NCI-H460 (cell line): ENCODE measurements around the gene CC2D1A. TPM values are rescaled to one million over a fixed set of nuclear protein-coding genes. Genes with fewer than 3 reads are reported as not detected.

ENCODE experiments used
- DNase-seq: peaks from one replicate; pipeline ENCODE4 v3.0.0-alpha.2; 2016; ENCODE audit warnings: low read depth; ENCODE audit errors: extremely low read depth
- small RNA-seq, 2 experiments: library from RNA; depleted of rRNA; stranded (forward); fragments of <200 nt; gene quantifications; one replicate each; pipeline ENCODE3, GENCODE V24; 2014
- total RNA-seq: library from RNA; depleted of rRNA; stranded (reverse); fragments of >200 nt; shearing (Covaris generic); gene quantifications from 2 replicates; pipeline ENCODE4 v1.2.3, GENCODE V29; 2014; rRNA removed

The CC2D1A gene
- total RNA-seq, 1 experiment from 2014 or later: 13.8 TPM

DNA sequence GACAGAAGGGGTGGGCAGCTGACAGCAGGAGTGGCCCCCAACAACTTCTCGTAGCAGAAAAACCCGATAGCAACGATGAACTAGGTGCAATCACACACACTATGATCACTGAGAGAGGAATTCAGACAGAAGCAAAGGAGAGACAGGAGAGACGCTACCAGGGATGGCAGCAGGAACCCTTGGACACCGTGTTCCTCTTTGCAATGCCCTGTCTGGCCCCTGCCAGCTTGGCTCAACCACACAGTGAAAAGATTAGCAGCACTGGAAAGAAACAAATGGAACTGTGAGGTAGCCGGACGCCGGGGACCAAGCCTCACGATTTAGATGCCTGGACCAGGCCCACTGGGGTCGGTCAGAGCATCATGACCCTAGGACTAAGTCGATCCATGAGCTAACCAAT, 69.9 kb downstream of the CC2D1A start:
- DNase-seq: no peak

DNA sequence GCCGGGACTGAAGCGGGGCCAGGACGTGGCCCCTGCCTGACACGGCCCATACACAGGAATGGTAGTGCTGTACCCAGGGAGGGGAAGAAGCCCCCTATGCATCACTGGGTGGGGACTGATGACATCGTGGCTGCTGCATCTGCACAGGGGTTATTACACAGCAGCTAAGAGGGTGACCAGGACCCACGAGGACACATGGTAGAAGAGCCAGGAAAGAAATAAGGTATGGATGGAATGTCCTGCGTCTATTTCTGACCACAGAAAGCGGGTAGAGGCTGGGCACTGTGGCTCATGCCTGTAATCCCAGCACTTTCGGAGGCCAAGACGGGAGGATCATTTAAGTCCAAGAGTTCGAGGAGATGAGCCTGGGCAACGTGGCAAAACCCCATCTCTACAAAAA, 70.4 kb downstream of the CC2D1A start:
- no peak for DNase-seq

DNA sequence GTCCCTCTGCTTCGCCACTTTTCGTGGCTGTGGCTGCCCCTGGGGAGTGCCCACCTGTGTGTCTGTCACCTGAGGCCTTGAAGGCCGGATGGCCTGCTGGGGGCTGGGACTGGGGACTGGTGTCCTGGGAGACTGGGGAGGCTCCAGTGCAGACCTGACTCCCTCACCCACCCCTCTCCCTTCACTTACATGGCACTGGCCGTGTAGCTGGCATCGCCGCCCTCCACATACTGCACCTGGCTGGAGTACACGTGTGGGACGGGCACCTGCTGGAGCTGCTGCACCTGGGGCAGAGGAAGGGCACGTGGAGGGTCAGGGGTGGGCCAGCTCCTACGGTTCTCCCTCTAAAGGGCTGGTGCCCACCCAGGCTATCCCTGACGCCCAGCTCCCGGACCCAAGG, 71.8 kb downstream of the CC2D1A start:
- DNase-seq: no peak

DNA sequence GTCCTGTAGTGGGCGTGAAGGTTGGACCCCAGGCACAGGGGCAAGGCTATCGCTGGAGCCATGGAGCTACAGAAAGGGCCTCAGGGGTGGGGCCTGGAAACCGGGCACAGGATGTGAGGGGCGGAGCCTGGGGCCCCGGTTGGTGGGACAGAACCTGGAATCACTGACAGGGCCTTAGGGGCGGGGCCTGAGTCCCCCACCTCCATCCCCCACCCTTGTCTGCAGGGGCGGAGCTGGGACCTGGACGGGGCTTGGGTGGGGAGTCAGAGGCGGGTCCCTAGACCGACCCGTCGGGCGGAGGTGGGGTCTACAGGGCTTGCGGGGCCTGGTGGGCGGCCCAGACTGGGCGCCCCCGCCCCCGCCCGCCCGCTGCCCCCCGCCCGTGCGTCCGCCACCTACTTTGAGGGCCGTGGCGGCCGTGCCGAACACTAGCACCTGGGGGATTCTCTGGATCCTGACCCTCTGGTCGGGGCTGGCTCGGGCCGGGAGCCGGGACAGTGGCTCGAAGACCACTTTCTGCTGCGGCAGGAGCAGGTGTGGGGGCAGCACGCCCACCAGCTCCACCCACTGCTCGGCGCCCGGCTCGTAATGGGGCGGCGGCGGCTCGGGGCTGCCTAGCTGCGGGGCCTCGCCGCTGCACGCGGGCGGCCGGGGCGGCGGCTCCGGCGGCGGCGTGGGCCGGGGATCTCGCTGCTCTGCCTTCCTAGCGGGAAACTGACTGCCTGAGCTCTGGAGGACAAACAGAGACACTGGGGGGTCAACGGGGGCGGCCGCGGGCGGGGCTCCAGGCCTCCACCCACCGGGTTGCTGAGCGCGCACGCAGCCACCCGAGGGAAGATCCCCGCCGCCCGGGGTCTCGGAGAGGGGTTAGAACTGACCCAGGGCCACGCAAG, 72.6 kb downstream of the CC2D1A start:
- DNase-seq: no peak

DNA sequence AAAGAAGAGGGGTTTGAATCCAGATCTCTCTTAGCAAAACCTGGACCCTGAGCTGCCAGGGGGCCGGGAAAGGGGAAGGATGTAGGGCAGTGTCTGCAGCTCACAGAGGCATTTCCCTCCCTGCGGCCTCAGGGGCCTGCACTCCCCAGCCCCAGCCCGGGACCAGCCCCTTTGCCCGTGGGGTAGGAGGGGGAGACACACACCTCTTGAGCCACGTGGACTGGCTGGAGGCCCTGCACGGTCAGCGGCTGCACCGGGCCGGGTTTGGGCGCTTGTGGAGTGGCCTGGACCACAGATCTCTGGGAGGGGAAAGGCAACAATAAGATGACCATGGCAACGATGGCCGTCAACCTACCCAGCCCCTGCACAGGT, 73.2 kb downstream of the CC2D1A start:
- DNase-seq: no peak

DNA sequence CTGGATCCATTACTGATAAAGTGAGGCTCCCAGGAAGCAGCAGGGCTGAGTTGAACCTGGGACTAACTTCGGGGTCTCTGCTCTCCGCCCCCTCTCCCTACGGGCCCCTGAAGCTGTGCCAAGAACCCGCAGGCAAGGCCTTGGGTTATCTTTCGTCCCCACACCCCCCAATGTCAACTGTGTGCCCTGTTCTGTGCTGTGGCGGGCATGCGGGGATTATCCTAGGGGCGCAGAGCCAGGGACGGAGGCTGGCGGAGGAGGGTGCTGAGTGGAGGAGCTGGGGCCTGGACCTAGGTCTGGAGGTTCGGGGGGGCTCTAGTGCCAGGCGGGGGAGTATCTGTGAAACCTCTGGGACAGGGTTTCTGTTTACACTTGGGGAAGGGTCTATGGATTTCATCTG, 73.7 kb downstream of the CC2D1A start:
- no peak for DNase-seq

DNA sequence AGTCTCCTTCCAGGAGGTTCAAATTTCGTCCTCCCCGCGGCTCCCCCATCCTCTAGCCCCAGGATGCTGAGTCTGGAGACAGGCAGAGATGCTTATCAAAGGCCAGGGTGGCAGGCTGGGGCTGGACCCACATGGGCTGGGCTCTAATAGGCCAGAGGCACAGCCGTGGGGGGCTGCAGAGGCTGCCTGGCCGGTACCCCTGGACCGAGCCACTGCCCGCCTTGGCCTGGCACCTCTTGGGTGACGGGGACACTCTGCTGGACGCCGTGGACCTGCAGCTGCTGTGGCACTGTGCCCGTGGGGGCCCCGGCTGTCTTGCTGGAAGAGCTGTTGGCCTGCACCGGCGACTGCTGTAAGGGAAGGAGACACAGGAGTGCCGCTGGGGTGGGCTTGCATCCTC, 74.3 kb downstream of the CC2D1A start:
- no peak for DNase-seq

Small RNA genes within 50 kb of the gene (small RNA-seq; reads per million reads assigned to genes)
- gene MIR181C: 1.0 to 25.6 reads per million in 2 experiments
- 0.52 to 13.6 reads per million in 2 experiments for gene MIR181D

Other genes starting within 250 kb of the CC2D1A start
- gene MRI1, start 141.7 kb upstream of the CC2D1A start, total RNA-seq: 19.1 and 20.2 TPM in 2 replicates
- 87.5 and 121 TPM in 2 replicates for gene C19orf53, start 131.7 kb upstream of the CC2D1A start, total RNA-seq
- 2.1 and 2.8 TPM in 2 replicates for gene ZSWIM4, start 110.8 kb upstream of the CC2D1A start, total RNA-seq
- not detected in 2 replicates for gene NANOS3, start 29.1 kb upstream of the CC2D1A start, total RNA-seq
- gene BRME1, start 84 bp upstream of the CC2D1A start, total RNA-seq: 0.50 TPM in 1 of 2 replicates, not detected in the other
- gene PODNL1, start 32.2 kb downstream of the CC2D1A start, total RNA-seq: not detected in 2 replicates
- 11.6 and 16.8 TPM in 2 replicates for gene DCAF15, start 46.3 kb downstream of the CC2D1A start, total RNA-seq
- gene RFX1, start 100.1 kb downstream of the CC2D1A start, total RNA-seq: 2.0 and 2.1 TPM in 2 replicates
- gene RLN3, start 121.9 kb downstream of the CC2D1A start, total RNA-seq: not detected in 2 replicates
- 5.1 and 5.6 TPM in 2 replicates for gene IL27RA, start 125.6 kb downstream of the CC2D1A start, total RNA-seq
- gene PALM3, start 155.9 kb downstream of the CC2D1A start, total RNA-seq: not detected in 2 replicates
- gene MISP3, start 166.6 kb downstream of the CC2D1A start, total RNA-seq: 2.6 and 4.0 TPM in 2 replicates
- gene C19orf67, start 179.6 kb downstream of the CC2D1A start, total RNA-seq: not detected in 2 replicates
- 26.3 and 29.5 TPM in 2 replicates for gene SAMD1, start 184.6 kb downstream of the CC2D1A start, total RNA-seq
- gene PRKACA, start 211.6 kb downstream of the CC2D1A start, total RNA-seq: 14.4 and 16.5 TPM in 2 replicates
- gene ASF1B, start 230.4 kb downstream of the CC2D1A start, total RNA-seq: 13.2 and 15.9 TPM in 2 replicates